NCI-H2171 treated with DMSO at 0.1 percent for 48 hours (cell line): Measurements from ENCODE around the gene CRISP2.
"Not testable (repeated sequence)": the region's sequence is repeated elsewhere in the genome, so short reads cannot be mapped to it uniquely, and the experiment has no call there.

Source experiments
- DNase-seq: peaks from one replicate; lab custom pipeline; 2025; lab: John Stamatoyannopoulos, UW

Gene CRISP2

GRCh38 chr6:49713346-49713745 lies at the start of gene CRISP2:
TSS of gene CRISP2 (minus strand) at chr6:49713543. CDS start at chr6:49709196, 4,347 bp downstream.
- no peak for DNase-seq

GRCh38 chr6:49744259-49744658 lies 30.9 kb upstream of the CRISP2 start, which contains the start of gene CRISP3:
TSS of gene CRISP3 (minus strand) at chr6:49744388. CDS start at chr6:49744367, 21 bp downstream.
- DNase-seq, result no peak

- DNase-seq, result no peak
Observed at GRCh38 chr6:49743429-49743828, 30.1 kb upstream of the CRISP2 start.

- DNase-seq, result no peak
Observed at GRCh38 chr6:49739423-49739822, 26.1 kb upstream of the CRISP2 start.

- no peak for DNase-seq
Observed at GRCh38 chr6:49736017-49736508, 22.7 kb upstream of the CRISP2 start.

- DNase-seq, result no peak
Observed at GRCh38 chr6:49733680-49734079, 20.3 kb upstream of the CRISP2 start.

- DNase-seq, result no peak
Observed at GRCh38 chr6:49732781-49733180, 19.4 kb upstream of the CRISP2 start.

GRCh38 chr6:49730251-49730650 lies 16.9 kb upstream of the CRISP2 start:
- DNase-seq, result no peak

- DNase-seq, result not testable (repeated sequence)
Observed at GRCh38 chr6:49723917-49724316, 10.6 kb upstream of the CRISP2 start.

GRCh38 chr6:49721297-49721696 lies 8.0 kb upstream of the CRISP2 start:
- no peak for DNase-seq

GRCh38 chr6:49720372-49720771 lies 7.0 kb upstream of the CRISP2 start:
- DNase-seq, result no peak

GRCh38 chr6:49698478-49698877 lies 14.9 kb downstream of the CRISP2 start:
- no peak for DNase-seq

- DNase-seq, result no peak
Observed at GRCh38 chr6:49693512-49693911, 19.8 kb downstream of the CRISP2 start.

GRCh38 chr6:49692534-49692933 lies 20.8 kb downstream of the CRISP2 start:
- DNase-seq, result no peak

GRCh38 chr6:49676671-49677281 lies 36.6 kb downstream of the CRISP2 start:
- DNase-seq, result no peak

GRCh38 chr6:49675816-49676215 lies 37.5 kb downstream of the CRISP2 start:
- no peak for DNase-seq

- no peak for DNase-seq
Observed at GRCh38 chr6:49668083-49668511, 45.2 kb downstream of the CRISP2 start.

GRCh38 chr6:49666930-49667757 lies 46.2 kb downstream of the CRISP2 start:
- no peak for DNase-seq

- no peak for DNase-seq
Observed at GRCh38 chr6:49666480-49666879, 46.9 kb downstream of the CRISP2 start.

GRCh38 chr6:49664817-49665216 lies 48.5 kb downstream of the CRISP2 start:
- no peak for DNase-seq

GRCh38 chr6:49664054-49664453 lies 49.3 kb downstream of the CRISP2 start:
- DNase-seq, result not testable (repeated sequence)

- no peak for DNase-seq
Observed at GRCh38 chr6:49662892-49663261, 50.5 kb downstream of the CRISP2 start.

- DNase-seq, result no peak
Observed at GRCh38 chr6:49662231-49662891, 51.0 kb downstream of the CRISP2 start.
